Measurements from ENCODE around the gene HSDL2.
A peak's percentile ranks its signal among the peaks of the same experiment; 100 is the strongest.

Gene HSDL2

DNA sequence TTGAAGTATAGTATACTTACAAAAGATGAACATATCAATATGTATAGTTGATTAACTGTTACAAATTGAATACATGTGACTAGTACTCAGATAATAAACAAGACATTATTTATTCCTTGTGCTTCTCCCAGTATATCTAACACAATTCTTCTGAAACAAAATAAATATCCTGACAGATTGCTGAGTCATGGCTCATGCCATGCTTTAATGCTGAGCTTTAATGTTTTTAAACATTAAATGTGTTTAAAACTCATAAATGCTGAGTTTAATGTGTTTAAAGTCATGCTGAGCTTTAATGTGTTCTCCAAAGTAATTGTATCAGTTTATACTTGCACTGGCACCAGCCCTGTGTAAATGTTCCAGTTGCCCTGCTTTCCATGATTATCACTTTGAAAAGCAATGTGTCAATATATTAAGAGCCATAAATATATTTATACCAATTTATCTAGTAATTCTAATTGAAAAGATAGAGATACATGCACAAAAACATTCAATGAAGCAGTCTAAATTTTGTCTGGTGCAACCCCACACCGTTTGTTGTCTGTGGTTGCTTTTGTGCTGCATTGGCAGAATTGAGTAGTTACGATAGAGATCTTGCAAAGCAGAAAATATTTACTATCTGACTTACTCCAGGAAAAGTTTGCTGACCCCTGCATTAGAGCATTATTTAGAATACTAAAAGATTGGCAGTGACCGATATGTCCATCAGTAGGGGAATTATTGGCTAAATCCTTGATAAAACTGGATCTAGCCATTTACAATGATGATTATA, 122.5 kb downstream of the HSDL2 start:
- no peak overlapping the region for H3K4me3 ChIP-seq (replicated peaks in 1 of 2; ENCODE audit: low read depth in 2 of 2, low read length in 2 of 2)
- TF ChIP-seq, protein P1, sequence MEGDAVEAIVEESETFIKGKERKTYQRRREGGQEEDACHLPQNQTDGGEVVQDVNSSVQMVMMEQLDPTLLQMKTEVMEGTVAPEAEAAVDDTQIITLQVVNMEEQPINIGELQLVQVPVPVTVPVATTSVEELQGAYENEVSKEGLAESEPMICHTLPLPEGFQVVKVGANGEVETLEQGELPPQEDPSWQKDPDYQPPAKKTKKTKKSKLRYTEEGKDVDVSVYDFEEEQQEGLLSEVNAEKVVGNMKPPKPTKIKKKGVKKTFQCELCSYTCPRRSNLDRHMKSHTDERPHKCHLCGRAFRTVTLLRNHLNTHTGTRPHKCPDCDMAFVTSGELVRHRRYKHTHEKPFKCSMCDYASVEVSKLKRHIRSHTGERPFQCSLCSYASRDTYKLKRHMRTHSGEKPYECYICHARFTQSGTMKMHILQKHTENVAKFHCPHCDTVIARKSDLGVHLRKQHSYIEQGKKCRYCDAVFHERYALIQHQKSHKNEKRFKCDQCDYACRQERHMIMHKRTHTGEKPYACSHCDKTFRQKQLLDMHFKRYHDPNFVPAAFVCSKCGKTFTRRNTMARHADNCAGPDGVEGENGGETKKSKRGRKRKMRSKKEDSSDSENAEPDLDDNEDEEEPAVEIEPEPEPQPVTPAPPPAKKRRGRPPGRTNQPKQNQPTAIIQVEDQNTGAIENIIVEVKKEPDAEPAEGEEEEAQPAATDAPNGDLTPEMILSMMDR (IDR thresholded peaks at IDR 0.05; ENCODE audit: low read depth, low read length): no peak
- DNase-seq (ENCODE audit: low read depth in 2 of 2): no peak

DNA sequence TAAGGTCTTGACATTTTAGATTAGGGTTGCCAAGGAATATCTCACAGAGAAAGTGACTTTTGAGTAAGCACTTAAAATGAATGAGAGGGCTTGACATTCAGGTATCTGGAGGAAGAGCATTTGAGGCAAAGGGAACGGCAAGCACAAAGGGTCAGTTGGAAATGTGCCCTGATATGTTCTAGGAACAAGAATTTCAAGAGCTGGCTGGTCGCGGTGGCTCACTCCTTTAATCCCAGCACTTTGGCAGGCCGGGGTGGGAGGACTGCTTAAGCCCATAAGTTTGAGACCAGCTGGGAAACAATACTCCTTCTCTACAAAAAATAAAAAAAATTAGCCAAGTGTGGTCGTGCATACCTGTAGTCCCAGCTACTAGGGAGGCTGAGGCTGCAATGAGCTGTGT, 123.3 kb downstream of the HSDL2 start:
- DNase-seq (ENCODE audit: low read depth in 2 of 2): peak in 1 of 2 donors; percentile 7
- TF ChIP-seq, protein P1 (IDR thresholded peaks at IDR 0.05; ENCODE audit: low read depth, low read length): no peak
- no peak overlapping the region for H3K4me3 ChIP-seq (replicated peaks in 1 of 2; ENCODE audit: low read depth in 2 of 2, low read length in 2 of 2)

DNA sequence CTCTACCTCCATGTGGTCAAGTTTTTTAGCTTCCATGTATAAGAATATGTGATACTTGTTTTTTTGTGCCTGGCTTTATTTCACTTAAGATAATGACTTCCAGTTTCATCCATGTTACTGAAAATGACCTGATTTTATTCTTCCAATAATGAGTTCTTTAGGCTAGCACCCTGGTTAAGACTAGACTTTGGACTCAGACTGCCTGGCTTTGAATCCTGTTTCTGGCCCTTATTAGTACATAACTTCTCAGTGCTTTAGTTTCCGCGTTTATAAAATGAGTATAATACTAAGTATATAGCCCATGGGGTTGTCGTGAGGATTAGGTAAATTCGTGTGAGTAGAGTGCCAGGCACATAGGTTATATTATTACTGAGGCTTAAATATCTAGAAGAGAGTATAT, 125.2 kb downstream of the HSDL2 start:
- TF ChIP-seq, protein P1 (IDR thresholded peaks at IDR 0.05; ENCODE audit: low read depth, low read length): no peak
- DNase-seq (ENCODE audit: low read depth in 2 of 2): no peak
- H3K4me3 ChIP-seq (replicated peaks in 1 of 2; ENCODE audit: low read depth in 2 of 2, low read length in 2 of 2): no peak overlapping the region

DNA sequence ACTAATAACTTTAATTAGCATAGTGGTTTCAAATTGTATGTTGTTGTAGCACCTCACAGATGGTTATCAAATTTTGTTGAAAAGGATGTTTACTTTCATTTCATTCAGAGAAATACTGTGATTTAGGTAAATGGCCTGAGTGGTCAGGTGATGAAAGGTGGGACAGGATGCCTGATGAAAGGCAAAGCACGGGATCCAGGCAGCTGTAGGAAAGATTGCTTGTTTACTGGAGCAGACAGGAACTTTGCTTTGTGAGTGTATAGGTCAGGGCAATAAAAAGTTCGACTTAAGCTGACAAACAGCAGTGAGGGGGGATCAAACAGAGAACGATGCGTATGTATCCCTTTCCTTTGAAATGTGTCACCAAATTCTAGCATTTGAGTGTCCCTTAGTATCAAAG, 125.7 kb downstream of the HSDL2 start:
- no peak for DNase-seq (ENCODE audit: low read depth in 2 of 2)
- no peak overlapping the region for H3K4me3 ChIP-seq (replicated peaks in 1 of 2; ENCODE audit: low read depth in 2 of 2, low read length in 2 of 2)
- TF ChIP-seq, protein P1 (IDR thresholded peaks at IDR 0.05; ENCODE audit: low read depth, low read length): no peak

DNA sequence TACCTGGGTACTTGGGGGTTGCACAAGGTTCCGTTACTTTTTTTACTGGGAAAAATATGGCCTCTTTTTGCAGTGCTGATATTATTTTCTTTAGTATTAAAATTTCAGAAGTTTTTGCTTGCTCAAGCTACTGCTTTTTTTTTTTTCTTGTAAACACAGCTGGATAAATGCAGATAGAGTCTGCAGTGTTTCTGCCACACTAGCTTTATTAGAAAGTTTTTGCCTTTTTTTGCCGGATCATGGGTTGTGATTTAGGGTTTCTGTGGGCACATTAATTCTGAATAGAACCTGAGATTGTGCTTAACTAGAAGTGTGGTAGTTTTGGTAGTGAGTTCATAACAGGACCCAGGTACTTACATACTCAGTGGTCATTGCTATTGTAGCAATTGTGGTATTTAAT, 126.7 kb downstream of the HSDL2 start:
- TF ChIP-seq, protein P1 (IDR thresholded peaks at IDR 0.05; ENCODE audit: low read depth, low read length): no peak
- H3K4me3 ChIP-seq (replicated peaks in 1 of 2; ENCODE audit: low read depth in 2 of 2, low read length in 2 of 2): no peak overlapping the region
- DNase-seq (ENCODE audit: low read depth in 2 of 2): no peak

DNA sequence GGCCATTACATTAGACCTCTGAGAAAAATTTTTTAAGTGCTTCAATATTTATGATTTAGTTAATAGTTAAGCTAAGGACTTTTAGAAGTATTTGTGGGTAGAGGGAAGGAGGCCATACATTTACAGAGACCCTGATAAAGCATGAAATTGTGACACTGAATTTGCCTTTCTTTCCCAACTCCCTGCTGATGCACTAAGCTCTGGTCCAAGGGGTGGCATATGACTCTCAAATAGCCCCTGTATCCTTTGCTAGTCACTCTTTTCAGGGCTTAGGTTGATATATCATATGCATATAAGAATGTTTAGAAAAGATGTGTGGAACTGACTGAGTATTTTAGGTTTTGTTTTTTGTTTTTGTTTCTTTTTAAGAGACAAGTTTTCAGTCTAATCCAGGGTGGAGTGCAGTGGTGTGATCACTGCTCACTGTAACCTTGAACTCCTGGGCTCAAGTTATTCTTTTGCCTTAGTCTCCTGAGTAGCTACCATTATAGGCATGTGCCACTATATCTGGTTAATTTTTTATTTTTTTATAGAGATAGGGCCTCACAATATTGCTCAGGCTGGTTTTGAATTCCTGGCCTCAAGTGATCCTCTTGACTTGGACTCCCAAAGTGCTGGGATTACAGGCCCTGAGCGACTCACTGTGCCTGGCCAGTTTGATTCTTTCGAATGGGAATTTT, 127.2 kb downstream of the HSDL2 start:
- TF ChIP-seq, protein P1 (IDR thresholded peaks at IDR 0.05; ENCODE audit: low read depth, low read length): no peak
- H3K4me3 ChIP-seq (replicated peaks in 1 of 2; ENCODE audit: low read depth in 2 of 2, low read length in 2 of 2): no peak overlapping the region
- DNase-seq (ENCODE audit: low read depth in 2 of 2): no peak
